Measurements from ENCODE around the gene LDB3.

- no peak for TF ChIP-seq ZNF391 (tag by site-specific recombination; IDR thresholded peaks at IDR 0.05; ENCODE audit: borderline replicate concordance, low read depth)
- TF ChIP-seq GLIS1 (tag by site-specific recombination; IDR thresholded peaks at IDR 0.05), result no peak
- no peak for TF ChIP-seq BCL11B (tag by site-specific recombination; IDR thresholded peaks at IDR 0.05; ENCODE audit: low read depth)
- no peak for TF ChIP-seq ZNF423 (tag by site-specific recombination; IDR thresholded peaks at IDR 0.05)
- no peak for TF ChIP-seq CTCF (tag by site-specific recombination; IDR thresholded peaks at IDR 0.05)
- no peak for TF ChIP-seq ZNF19 (tag by site-specific recombination; IDR thresholded peaks at IDR 0.05; ENCODE audit: low read depth)
- no peak for TF ChIP-seq ZBTB20 (tag by site-specific recombination; IDR thresholded peaks at IDR 0.05)
- TF ChIP-seq ZNF2 (tag by site-specific recombination; IDR thresholded peaks at IDR 0.05), result no peak
These were observed 40.0 kb upstream of the LDB3 start for GRCh38 chr10:86628311-86628710.
